A549 (cell line): Measurements from ENCODE around the gene SH3TC2. TPM values are rescaled to one million over a fixed set of nuclear protein-coding genes. Genes with fewer than 3 reads are reported as not detected.
"Not testable (repeated sequence)": the region's sequence is repeated elsewhere in the genome, so short reads cannot be mapped to it uniquely, and the experiment has no call there.

ENCODE experiments used
- ATAC-seq, 2 experiments: fragments of 200-7000 bp in 1 of 2; fragments of >200 bp in 1 of 2; cut with Nextera tagmentation in 1 of 2; cut with Tn5 transposase in 1 of 2; 3 replicates each; pipeline versions ENCODE4 v1.8.0 to v1.9.1; 2018 to 2020; ENCODE audit warnings: mild to moderate bottlenecking in 1 of 2, moderate library complexity in 1 of 2
- CTCF ChIA-PET: fragments of 300-600 bp; sonication (Branson Sonifier 250); formaldehyde crosslinking; extraction: SDS; loops from one replicate; lab custom pipeline; 2021; ENCODE audit warnings: antibody characterized with exemption, inconsistent platforms; lab: Yijun Ruan, JAX
- POLR2A ChIA-PET: fragments of 350-600 bp; formaldehyde crosslinking; extraction: SDS; loops from one replicate; lab custom pipeline; 2021; ENCODE audit warnings: antibody characterized with exemption, inconsistent platforms; lab: Yijun Ruan, JAX
- DNase-seq, 2 experiments: peaks; one replicate each; pipeline versions ENCODE4 v3.0.0 to v3.0.0-alpha.2; 2011 to 2016; ENCODE audit warnings: low read depth in 1 of 2, low spot score in 1 of 2
- FAIRE-seq: peaks from 2 replicates; lab custom pipeline; 2011; peaks lifted over from hg19 to GRCh38; lab: Jason Lieb, UNC
- H3K27ac ChIP-seq, 2 experiments: fragments of >200 bp; sonication (Bioruptor Twin); formaldehyde crosslinking; 3 replicates each; pipeline ENCODE4 v1.5.1; 2016 to 2017
- H3K4me1 ChIP-seq: fragments of >200 bp; sonication (Bioruptor Twin); formaldehyde crosslinking; 3 replicates; pipeline ENCODE4 v1.6.1; 2016
- H3K4me2 ChIP-seq: fragments of >200 bp; sonication (Bioruptor Twin); formaldehyde crosslinking; 3 replicates; pipeline ENCODE4 v1.6.1; 2016
- H3K4me3 ChIP-seq: fragments of >200 bp; sonication (Bioruptor Twin); formaldehyde crosslinking; 3 replicates; pipeline ENCODE4 v1.5.1; 2016
- H3K9me3 ChIP-seq: fragments of >200 bp; sonication (Bioruptor Twin); formaldehyde crosslinking; 3 replicates; pipeline ENCODE4 v1.6.1; 2016
- CEBPB ChIP-seq, 2 experiments: fragments of >200 bp in 1 of 2; sonication (Bioruptor Twin) in 1 of 2; formaldehyde crosslinking in 1 of 2; IDR thresholded peaks; 2 replicates each; pipeline ENCODE4 v1.6.1; 2012 to 2016
- FOXS1 ChIP-seq: fragments of 250-450 bp; sonication (Bioruptor Pico); IDR thresholded peaks from 2 replicates; pipeline ENCODE4 v1.5.0; 2020; ENCODE audit warnings: mild to moderate bottlenecking, moderate library complexity
- HMGXB4 ChIP-seq: fragments of 250-450 bp; sonication (Bioruptor Pico); IDR thresholded peaks from 2 replicates; pipeline ENCODE4 v1.5.0; 2021; ENCODE audit warnings: mild to moderate bottlenecking, moderate library complexity, borderline replicate concordance
- HOXB5 ChIP-seq: fragments of 250-450 bp; sonication (Bioruptor Pico); IDR thresholded peaks from 2 replicates; pipeline ENCODE4 v1.5.0; 2020; ENCODE audit warnings: mild to moderate bottlenecking, moderate library complexity
- KDM1A ChIP-seq: fragments of 200-600 bp; sonication (generic); IDR thresholded peaks from 2 replicates; pipeline ENCODE4 v1.6.1; 2016; ENCODE audit warnings: low read depth, mild to moderate bottlenecking
- NFE2L2 ChIP-seq: fragments of 150-350 bp; conservative IDR thresholded peaks from 2 replicates; pipeline ENCODE4 v1.6.1; 2014; ENCODE audit warnings: low read length
- PHF8 ChIP-seq: fragments of 200-600 bp; sonication (generic); IDR thresholded peaks from 2 replicates; pipeline ENCODE4 v1.6.1; 2016; ENCODE audit warnings: low read depth, mild to moderate bottlenecking, antibody characterized with exemption, moderate library complexity, borderline replicate concordance
- POLR2AphosphoS2 ChIP-seq: conservative IDR thresholded peaks from 2 replicates; pipeline ENCODE4 v1.6.1; 2012; ENCODE audit warnings: low read length, improper control_type of control experiment, inconsistent platforms
- RFX5 ChIP-seq: fragments of 450-650 bp; IDR thresholded peaks from 2 replicates; pipeline ENCODE4 v1.7.1; 2014; ENCODE audit warnings: antibody characterized with exemption, mild to moderate bottlenecking, moderate library complexity
- RNF2 ChIP-seq: fragments of 200-600 bp; sonication (generic); IDR thresholded peaks from 2 replicates; pipeline ENCODE4 v1.6.1; 2016; ENCODE audit warnings: low read depth, mild to moderate bottlenecking, antibody characterized with exemption, moderate library complexity, borderline replicate concordance
- SREBF2 ChIP-seq: fragments of 450-650 bp; IDR thresholded peaks from 2 replicates; pipeline ENCODE4 v1.6.1; 2014; ENCODE audit warnings: mild to moderate bottlenecking, moderate library complexity
- TFCP2L1 ChIP-seq: fragments of 250-450 bp; sonication (Bioruptor Pico); IDR thresholded peaks from 2 replicates; pipeline ENCODE4 v1.5.0; 2021; ENCODE audit warnings: mild to moderate bottlenecking
- ZC3H11A ChIP-seq: fragments of 450-650 bp; IDR thresholded peaks from 2 replicates; pipeline ENCODE4 v1.6.1; 2014; ENCODE audit warnings: antibody characterized with exemption, mild to moderate bottlenecking
- ZSCAN20 ChIP-seq: fragments of 250-450 bp; sonication (Bioruptor Pico); IDR thresholded peaks from 2 replicates; pipeline ENCODE4 v1.8.0; 2022; ENCODE audit warnings: mild to moderate bottlenecking, moderate library complexity
- WGBS: methylation state at CpG from one replicate; pipeline ENCODE4 v1.1.6; 2017; ENCODE audit errors: missing lambda C conversion rate; 5-methylcytosine and 5-hydroxymethylcytosine counted together
- polyA plus RNA-seq, 4 experiments: library from polyadenylated mRNA; depleted of rRNA in 3 of 4; stranded (reverse); fragments of >200 nt; fragmentation: RNase III in 1 of 4; extraction: RNeasy Plus Mini Kit Qiagen cat#74134 plus additional on column Dnase treatment in 1 of 4; gene quantifications; 2 replicates in 3 of 4; 3 replicates in 1 of 4; pipeline ENCODE4 v1.2.3, GENCODE V29; 2011 to 2017

The SH3TC2 gene
- polyA plus RNA-seq, 2 of the 4 experiments (the other 2 are of a cell fraction): 0.06 to 0.34 TPM

- no peak for TF ChIP-seq HMGXB4 (CRISPR knock-in tag)
- no peak for TF ChIP-seq ZC3H11A
- no peak for TF ChIP-seq POLR2AphosphoS2
- TF ChIP-seq HOXB5 (CRISPR knock-in tag): no peak
- no peak for FAIRE-seq
- H3K4me3 ChIP-seq: no peak overlapping the region
- ATAC-seq: no peak
- no peaks in the 10 kb centered on the region for H3K4me1 ChIP-seq
- ChIA-PET POLR2A (no interaction called here), CTCF (interaction anchor here (0.6 kb wide), 1 partner anchor 33 kb away, joined by 3 read pairs; no protein-coding TSS in a partner anchor)
- H3K27ac ChIP-seq: no peak overlapping the region
- no peak overlapping the region for H3K4me2 ChIP-seq
- no peaks in the 10 kb centered on the region for H3K9me3 ChIP-seq
- DNase-seq: no peak
Observed at GRCh38 chr5:149079883-149080282, 17.0 kb upstream of the SH3TC2 start.

- H3K4me1 ChIP-seq, CTCF ChIA-PET, H3K27ac ChIP-seq, H3K4me2 ChIP-seq, H3K4me3 ChIP-seq, H3K9me3 ChIP-seq, POLR2A ChIA-PET, ATAC-seq, DNase-seq, FAIRE-seq: not testable (repeated sequence)
Observed at GRCh38 chr5:149074071-149074470, 11.2 kb upstream of the SH3TC2 start.

- H3K4me1 ChIP-seq: no peaks in the 10 kb centered on the region
- FAIRE-seq: no peak
- H3K9me3 ChIP-seq: no peaks in the 10 kb centered on the region
- ChIA-PET POLR2A (no interaction called here), CTCF (interaction anchor here (0.7 to 2.2 kb wide), 2 partner anchors 24 to 29 kb away, joined by 3 to 7 read pairs; no protein-coding TSS in a partner anchor)
- 31% methylated on average over 1 of the region's 1 CpG for WGBS
- no peak overlapping the region for H3K27ac ChIP-seq
- ATAC-seq: 0 out of 6 replicates have a peak, but pooled peaks of 1 of the 2 experiments have one; percentile 47
- no peak overlapping the region for H3K4me2 ChIP-seq
- DNase-seq: peak in 1 of 2 experiments; percentile 8
- no peak overlapping the region for H3K4me3 ChIP-seq
- TF ChIP-seq KDM1A (no peak), HMGXB4 (CRISPR knock-in tag) (no peak), NFE2L2 (no peak), CEBPB (IDR thresholded peaks at IDR 0.05) (no peak), RNF2 (no peak), ZSCAN20 (no peak), FOXS1 (CRISPR knock-in tag) (no peak), SREBF2 (no peak), PHF8 (no peak), TFCP2L1 (CRISPR knock-in tag) (no peak)
Observed at GRCh38 chr5:149073213-149073612, 10.4 kb upstream of the SH3TC2 start.

- ChIA-PET POLR2A (no interaction called here), CTCF (interaction anchor here (1.3 to 2.2 kb wide), 2 partner anchors 24 to 38 kb away, joined by 3 to 7 read pairs; no protein-coding TSS in a partner anchor)
- FAIRE-seq (no peak), DNase-seq (no peak), ATAC-seq (no peak)
- no peak overlapping the region for H3K4me3 ChIP-seq
- TF ChIP-seq RFX5: no peak
- no peak for TF ChIP-seq HMGXB4 (CRISPR knock-in tag)
- no peak overlapping the region for H3K4me2 ChIP-seq
- H3K27ac ChIP-seq: no peak overlapping the region
- 32% methylated on average over 2 of the region's 2 CpGs for WGBS
- H3K9me3 ChIP-seq: no peaks in the 10 kb centered on the region
- H3K4me1 ChIP-seq: no peaks in the 10 kb centered on the region
Observed at GRCh38 chr5:149072791-149073190, 9.9 kb upstream of the SH3TC2 start.
